Jurkat, Clone E6-1 (cell line): ENCODE results near the gene SFXN5.
"Not testable (repeated sequence)": the region's sequence is repeated elsewhere in the genome, so short reads cannot be mapped to it uniquely, and the experiment has no call there.

Experiments used
- DNase-seq: peaks from one replicate; pipeline ENCODE4 v3.0.0-alpha.2; 2011; ENCODE audit warnings: low read depth, low spot score
- H3K4me3 ChIP-seq: 2 replicates; pipeline ENCODE4 v1.5.1; 2011; ENCODE audit warnings: mild to moderate bottlenecking, low read length, control low read depth, moderate library complexity

The SFXN5 gene

GRCh38 chr2:73104933-73105332, 33.4 kb upstream of the SFXN5 start:
- no peak overlapping the region for H3K4me3 ChIP-seq
- no peak for DNase-seq

DNA sequence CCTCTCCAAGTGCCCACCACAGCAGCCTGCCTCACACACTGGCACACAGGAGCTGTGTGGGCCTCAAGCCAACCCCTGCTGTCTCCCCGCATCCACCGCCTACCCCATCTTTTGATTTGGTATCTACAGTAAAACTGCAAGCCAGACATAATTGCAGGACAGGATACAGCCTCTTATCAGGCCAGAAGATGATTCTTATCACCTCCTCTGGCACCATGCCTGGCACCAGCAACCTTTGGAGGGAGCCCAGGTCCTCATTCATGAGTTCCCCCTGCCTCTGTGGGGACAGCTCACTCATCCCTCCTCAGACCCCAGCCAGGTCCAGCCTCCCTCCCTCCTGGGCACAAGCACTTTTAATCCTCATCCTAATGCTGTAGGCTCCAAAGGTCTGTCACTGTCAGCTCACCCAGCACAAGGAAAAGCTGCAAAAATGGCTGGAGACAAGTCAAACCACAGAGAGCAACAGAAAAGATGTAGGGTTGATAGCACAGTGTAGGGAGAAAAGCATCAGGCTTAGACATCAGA, 31.6 kb upstream of the SFXN5 start:
- no peak for DNase-seq
- no peak overlapping the region for H3K4me3 ChIP-seq

DNA sequence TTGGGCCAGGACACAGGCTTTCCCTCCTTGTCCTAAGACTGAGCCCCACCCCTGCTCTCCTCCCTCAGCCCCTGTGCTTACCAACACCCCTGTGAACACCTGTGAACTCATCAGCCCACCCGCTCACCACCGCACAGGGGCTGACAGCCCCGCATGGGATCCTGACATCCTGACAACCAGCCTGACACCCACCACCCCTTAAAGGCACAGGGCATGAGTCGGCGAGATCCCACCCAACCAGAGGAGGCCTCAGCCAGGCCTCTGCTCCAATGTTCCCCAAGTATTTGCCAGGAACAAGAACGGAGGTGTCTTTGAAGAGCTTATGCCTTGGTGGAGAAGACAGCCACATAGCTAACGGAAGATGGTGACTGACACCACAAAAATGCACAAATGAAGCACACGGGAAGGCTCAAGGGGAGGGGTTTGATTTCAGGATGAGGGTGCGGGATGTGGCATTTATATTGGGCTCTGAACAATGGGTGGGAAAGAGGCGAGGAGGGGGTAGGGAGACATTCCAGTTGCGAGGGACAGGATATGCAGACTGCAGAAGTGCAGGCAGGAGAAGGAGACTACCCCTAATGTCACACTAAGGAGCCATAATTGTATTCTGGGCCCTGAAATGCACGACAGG, 30.2 kb upstream of the SFXN5 start:
- no peak overlapping the region for H3K4me3 ChIP-seq
- DNase-seq, result no peak

DNA sequence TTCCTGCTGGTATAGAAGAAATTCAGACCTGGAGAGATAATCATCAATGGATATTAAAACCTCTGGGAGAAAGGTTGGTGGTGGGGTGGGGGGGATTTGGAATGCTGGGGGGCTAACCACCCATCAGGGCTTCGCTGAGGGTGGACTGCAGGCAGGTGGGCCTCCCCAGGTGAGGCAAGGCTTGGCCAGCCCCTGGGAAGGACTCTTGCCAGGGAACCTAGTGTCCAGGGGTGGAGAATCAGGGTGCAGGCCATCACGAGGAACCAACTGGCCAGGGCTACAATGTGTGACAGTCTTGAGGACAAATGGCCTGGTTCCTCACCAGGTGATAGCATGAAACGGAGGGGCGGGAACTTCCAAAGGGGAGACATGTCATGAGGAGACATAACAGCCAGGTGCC, 29.4 kb upstream of the SFXN5 start:
- no peak for DNase-seq
- H3K4me3 ChIP-seq, result no peak overlapping the region

- H3K4me3 ChIP-seq, result no peak overlapping the region
- no peak for DNase-seq
Measured at GRCh38 chr2:73099486-73099885, 28.0 kb upstream of the SFXN5 start.

DNA sequence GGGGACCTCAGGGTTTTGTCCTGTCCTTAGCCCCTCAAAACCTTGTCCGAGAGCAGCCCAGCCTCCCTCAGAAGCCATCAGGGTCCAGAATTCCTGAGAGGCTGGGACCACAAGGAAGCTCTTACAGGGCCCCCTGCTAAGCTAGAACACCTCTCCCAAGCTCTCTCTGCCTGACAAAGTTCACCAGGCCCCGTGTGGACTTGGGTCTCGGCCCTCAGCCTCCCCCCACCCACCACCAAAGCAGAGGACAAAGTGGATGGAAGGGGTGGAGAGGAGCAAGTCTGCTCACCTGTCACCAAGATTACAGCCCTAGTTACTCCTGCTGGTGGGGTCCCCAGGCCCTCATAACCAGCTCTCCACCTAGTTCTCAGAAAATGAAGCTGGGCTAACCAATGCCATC, 24.4 kb upstream of the SFXN5 start:
- DNase-seq, result no peak
- no peak overlapping the region for H3K4me3 ChIP-seq

DNA sequence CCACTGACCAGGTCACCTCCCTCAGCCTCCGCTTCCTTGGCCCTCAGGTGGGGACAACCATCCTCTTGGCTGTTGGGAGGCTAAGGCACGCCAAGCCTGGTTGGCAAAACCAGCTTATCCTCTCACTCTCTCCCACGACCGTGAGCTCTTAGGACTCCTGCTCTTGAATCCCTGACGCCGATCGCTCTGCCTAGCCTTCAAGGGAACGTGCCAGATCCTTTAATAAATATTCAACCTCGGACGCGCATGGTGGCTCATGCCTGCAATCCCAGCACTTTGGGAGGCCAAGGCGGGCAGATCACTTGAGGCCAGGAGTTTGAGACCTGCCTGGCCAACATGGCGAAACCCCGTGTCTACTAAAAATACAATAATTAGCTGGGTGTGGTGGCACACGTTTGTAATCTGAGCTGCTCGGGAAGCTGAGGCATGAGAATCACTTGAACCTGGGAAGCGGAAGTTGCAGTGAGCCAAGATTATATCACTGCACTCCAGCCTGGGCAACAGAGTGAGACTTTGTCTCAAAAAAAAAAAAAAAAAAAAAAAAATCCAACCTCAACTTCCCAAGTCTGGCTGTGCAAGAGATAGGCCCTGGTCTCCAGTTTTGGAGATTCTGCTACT, 22.2 kb upstream of the SFXN5 start:
- DNase-seq, result not testable (repeated sequence)

GRCh38 chr2:73092146-73092783, 20.8 kb upstream of the SFXN5 start:
- H3K4me3 ChIP-seq, result no peak overlapping the region
- DNase-seq, result no peak

More for the DNA sequence above, 22.2 kb upstream of the SFXN5 start:
- not testable (repeated sequence) for H3K4me3 ChIP-seq

- no peak for DNase-seq
- no peak overlapping the region for H3K4me3 ChIP-seq
Measured at GRCh38 chr2:73091696-73092095, 20.2 kb upstream of the SFXN5 start.

- H3K4me3 ChIP-seq, result no peak overlapping the region
- DNase-seq, result no peak
Measured at GRCh38 chr2:73091164-73091563, 19.7 kb upstream of the SFXN5 start.

GRCh38 chr2:73089270-73090030, 17.9 kb upstream of the SFXN5 start:
- no peak for DNase-seq
- H3K4me3 ChIP-seq, result no peak overlapping the region

GRCh38 chr2:73088703-73089102, 17.2 kb upstream of the SFXN5 start:
- no peak overlapping the region for H3K4me3 ChIP-seq
- DNase-seq, result no peak

DNA sequence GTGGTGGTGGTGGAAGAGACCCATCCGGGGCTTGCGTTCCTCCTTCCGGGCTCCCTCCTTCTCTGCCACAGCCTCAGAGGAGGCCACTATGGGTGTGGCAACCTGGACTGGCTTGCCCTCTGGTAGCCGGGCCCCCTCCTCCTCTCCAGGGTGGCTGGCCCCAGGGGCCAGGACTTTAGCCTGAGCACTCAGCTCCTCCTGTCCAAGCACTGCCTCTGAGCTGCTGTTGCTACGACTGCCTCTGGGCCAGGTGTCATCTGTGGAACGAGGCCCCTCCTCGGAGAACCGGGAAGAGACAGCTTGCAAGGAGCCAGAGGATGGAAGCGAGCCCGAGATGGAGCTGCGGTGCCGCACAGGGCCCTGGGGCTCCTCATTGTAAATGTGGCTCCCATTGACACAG, 16.7 kb upstream of the SFXN5 start:
- no peak for DNase-seq
- no peak overlapping the region for H3K4me3 ChIP-seq

- no peak overlapping the region for H3K4me3 ChIP-seq
- DNase-seq, result no peak
Measured at GRCh38 chr2:73087311-73087710, 15.8 kb upstream of the SFXN5 start.

DNA sequence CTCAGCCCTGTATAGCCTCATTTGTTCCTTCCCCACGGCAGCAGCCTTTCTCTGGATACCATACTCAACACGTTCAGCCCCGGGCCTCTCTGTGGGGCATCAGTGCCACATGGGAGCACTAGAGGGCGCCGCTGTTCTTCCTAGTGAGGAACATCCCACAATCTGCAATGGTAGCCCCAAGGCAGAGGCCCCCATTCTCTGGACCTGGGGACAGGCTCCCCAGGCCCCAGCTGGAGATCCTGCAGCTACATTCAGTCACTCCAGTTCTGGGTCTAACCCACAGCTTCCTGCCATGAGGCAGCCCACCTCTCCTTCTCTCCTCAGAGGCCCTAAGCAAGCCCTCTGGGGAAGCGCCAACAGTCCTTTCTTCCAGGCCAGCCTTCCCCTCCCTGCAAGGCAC, 14.2 kb upstream of the SFXN5 start:
- peak; percentile 44 for DNase-seq
- no peak overlapping the region for H3K4me3 ChIP-seq

GRCh38 chr2:73084971-73085370, 13.5 kb upstream of the SFXN5 start:
- H3K4me3 ChIP-seq, result no peak overlapping the region
- no peak for DNase-seq

- no peak overlapping the region for H3K4me3 ChIP-seq
- DNase-seq, result no peak
Measured at GRCh38 chr2:73083886-73084800, 12.6 kb upstream of the SFXN5 start.

DNA sequence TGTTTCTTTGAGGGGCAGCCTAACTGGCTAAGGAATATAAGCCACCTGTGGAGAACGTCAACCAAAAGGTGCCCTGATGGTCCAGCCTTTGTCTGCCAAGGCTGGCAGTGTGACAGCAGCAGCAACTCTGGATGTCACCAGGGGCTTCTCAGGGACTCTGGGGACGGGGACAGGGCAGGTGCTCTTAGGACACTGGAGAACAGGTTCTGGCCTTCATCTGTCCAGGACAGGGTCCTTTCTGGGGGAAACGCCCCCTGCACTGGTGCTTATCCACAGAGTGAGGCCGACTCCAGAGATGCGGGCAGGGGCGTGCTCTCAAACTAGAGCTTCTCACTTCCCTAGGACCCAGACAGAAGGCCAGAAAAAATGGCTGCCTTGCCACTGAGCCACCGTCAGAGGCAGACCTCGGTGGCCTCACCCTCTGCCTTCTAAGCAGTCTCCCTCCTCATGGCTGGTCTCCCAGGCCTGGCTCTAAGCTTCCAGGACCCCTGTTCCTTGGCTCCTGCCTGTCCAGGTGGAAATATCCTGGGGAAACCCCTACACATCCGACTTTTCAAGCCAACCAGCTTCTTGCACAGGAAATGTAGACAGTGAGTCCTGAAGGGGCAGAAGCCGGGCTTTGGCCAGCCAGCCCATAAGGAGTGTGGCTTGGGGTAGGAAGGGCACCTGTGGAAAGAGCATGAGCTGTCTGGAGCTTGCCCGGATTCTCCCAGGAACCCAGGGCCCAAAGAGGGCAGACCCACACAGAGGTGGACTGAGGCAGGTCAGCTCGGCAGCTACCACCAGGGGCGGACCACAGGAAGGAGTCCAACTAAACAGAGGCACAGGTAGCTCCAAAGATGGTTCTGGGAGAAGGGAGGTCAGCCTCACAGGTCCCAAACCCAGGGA, 11.3 kb upstream of the SFXN5 start:
- no peak for DNase-seq
- H3K4me3 ChIP-seq, result no peak overlapping the region
